Stromal cell of bone marrow (primary cell): ENCODE results near the gene OR5T1.

Experiments used
- DNase-seq: peaks from one replicate; pipeline ENCODE4 v3.0.0-alpha.2; 2012; ENCODE audit warnings: low read depth

OR5T1 gene

DNA sequence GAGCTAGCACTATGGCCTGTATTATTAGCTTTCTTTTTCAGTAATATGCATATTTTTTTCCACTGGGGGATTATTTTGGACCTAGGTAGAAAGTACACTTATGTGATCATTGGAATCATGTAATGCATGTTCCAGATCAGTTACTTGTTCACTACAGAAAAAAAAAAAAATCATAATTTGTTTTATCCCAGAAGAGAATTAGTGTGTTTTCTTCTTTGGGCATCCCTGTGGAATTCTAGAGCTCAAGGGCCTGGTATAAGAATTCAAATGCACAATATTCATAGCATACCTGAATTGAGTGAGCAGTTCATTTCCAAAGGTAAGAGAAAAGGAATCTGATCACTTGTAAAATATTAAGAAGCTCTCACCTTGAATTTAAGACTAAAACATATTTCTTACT lies at the start of gene OR5T1:
Gene OR5T1 (plus strand): TSS at position 301 of the 400 bp plus-strand sequence. CDS start 1,485 bp downstream, outside the sequence.
- DNase-seq = no peak

DNA sequence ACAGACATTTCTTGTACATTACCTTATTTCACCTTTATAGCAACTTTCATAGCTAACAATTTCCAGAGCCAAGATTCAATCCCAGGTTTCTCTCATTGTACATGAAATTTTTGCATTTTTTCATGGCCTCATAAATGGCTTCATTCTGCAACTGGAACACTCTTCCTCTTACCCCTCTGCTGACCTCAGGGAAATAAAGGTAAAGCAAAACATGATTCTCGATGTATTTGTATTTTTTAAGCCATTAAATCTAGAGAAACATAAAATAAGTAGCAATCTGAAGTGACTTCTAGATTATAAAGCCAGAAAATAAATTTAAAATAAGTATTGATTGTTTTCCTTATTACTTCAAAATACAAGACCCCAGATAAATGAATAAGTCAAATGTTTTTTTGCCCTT lies 39.8 kb upstream of the OR5T1 start, which contains the start of gene OR5T2:
Gene OR5T2 (minus strand): TSS at position 101 of the 400 bp plus-strand sequence. CDS start 1,193 bp downstream, outside the sequence.
- DNase-seq = no peak

DNA sequence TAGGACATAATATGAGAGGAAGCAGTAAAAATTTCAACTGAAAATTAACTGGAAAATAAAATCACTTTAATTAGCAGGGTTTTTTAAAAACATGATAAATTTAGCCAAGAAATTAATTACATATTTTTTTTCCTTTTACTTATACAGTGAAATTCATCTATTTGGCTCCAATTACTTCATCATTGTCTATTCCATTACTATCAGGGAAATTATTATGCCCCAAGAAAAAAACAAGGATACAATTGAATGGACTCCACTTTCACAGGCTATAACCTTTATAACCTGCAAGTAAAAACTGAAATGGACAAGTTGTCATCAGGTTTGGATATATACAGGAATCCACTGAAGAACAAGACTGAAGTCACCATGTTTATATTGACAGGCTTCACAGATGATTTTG lies 22.0 kb upstream of the OR5T1 start, which contains the start of gene OR5T3:
Gene OR5T3 (plus strand): TSS at position 301 of the 400 bp plus-strand sequence. CDS start 0 bp downstream, at position 301.
- no peak for DNase-seq

DNA sequence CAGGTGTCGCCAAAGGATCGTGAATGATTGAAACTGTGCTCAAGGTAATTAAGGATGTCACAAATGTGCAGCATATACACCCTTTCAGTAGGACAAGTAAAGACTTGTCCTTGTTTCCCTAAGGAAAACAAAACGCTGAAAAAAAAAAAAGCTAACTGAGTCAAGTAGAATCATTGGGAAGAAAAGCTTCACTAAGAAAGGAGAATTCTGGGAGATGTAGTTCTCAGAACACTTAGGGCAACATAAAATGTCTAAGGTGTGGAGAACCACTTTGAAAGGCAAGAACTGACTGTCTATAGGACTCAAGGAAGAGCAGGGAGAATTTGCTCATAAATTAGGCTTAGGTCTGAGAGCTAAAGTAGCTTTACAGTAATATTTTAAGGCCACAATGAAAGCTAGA lies 2.9 kb upstream of the OR5T1 start:
- no peak for DNase-seq

DNA sequence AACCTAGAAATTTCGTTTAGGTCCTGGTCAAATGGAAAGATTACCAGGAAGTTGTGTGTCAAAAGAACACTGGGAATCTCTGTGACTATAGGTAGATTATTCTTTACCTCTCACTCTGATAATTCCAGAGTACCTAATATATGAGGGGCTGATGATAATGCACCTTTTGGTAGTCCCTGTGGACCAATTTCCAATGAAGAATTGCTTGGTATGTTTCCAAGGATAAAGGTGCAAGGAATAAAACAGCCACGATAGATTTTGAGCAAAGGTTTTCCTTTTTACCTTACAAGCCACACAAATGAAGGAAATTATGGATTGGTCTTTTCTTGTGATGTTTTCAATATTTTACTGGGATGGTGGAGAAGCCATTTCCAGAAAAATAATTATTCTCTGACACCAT lies 18.2 kb downstream of the OR5T1 start, which contains the start of gene OR8H1:
Gene OR8H1 (minus strand): TSS at position 101 of the 400 bp plus-strand sequence. CDS start 1,192 bp downstream, outside the sequence.
- no peak for DNase-seq

DNA sequence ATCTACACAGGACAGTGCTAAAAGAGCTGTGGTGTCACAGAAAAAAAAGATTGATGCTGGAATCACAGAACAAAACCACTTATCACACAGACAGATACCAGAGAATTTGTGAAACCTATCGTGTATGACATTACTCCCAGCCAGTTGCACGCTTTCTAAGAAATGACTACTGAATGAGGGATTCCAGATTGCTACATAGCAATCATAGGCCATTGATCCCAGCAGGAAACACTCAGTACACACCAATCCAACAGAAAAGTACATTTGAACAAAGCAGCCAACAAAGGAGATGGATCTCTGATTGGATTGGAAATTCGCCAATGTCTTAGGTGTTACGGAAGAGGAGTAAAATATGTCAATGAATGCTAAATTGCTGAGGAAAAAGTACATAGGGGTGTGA lies 22.9 kb downstream of the OR5T1 start:
- DNase-seq = no peak

DNA sequence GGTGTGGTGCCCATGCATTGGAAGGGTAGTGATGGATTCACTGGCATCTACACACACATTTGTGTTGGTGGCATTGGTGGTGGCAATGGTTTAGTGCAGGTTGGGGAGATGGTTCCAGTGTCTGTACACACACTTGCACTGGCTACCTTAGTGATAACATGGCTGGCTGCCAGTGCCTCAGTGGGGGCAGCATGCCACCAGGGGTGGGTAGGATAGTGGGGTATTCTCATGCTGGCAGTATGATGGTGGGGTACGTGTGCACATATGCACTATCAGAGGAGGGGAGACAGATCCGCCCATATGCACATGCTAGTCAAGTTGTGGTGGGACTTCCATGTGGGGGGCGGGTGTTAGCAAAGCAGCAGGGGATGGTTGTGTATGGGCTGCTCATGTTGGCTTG lies 33.9 kb downstream of the OR5T1 start:
- no peak for DNase-seq

DNA sequence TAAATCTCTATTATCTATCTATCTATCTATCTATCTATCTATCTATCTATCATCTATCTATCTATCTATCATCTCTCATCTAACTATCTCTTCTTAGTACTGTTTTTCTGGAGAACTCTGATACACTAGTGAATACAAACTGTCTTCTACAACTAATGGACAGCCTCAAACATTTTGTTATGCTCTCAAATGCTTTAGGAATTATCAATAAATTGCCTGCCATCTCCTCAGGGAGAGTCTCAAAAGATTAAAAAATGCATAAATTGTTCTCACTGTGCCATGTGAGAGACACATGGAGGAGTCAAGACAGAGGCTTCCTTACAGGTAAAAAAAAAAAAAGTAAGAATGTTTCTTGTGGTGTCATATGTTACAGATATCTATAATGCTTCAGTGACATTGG lies 40.9 kb downstream of the OR5T1 start, which contains the start of gene OR8K3:
Gene OR8K3 (plus strand): TSS at position 301 of the 400 bp plus-strand sequence. CDS start 3,163 bp downstream, outside the sequence.
- DNase-seq = no peak
